ENCODE measurements around the gene OTOF.

DNA sequence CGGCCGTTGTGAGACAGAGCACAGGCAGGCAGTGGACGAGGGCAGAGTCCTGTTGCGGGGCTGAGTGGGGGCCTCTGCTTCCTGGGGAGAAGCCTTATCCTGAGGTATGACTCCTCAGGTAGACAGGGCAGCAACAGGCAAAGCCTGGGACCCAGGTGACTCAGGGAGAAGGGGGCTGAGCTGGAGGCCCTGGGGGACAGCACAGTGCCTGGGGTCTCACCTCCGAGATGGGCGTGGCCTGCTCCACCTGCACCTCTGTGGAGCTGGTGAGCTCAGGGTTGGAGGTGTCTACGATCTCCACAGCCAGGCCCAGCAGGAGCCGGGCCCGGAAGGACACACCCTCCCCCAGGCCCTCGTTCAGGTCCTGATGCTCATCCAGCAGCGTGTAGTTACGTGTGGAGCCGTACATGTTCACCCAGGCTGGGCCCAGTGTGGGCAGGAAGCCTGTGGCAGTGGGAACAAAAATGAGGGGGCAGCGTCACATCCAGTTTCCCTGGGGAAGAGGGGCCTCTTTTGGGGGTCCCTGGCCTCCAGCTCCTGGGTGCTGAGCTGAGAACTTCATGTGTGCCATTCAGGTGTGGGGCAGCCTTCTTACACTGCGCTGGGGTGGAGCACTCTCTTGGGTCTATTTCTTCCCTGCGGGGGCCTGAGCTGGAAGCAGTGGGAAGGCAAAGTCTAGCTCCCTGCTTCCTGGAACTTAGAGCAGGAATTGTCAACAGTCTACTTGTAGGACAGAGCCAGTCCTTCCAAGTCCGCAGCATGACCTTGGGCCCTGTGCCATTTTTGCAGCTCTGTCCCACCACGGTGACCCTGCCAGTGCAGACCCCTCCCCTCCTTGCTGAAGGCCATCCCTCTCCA, 2.9 kb upstream of the OTOF start:
- no peak for TF ChIP-seq TAF1 (IDR thresholded peaks at IDR 0.05; ENCODE audit: borderline replicate concordance, insufficient read depth, low read length)
- TF ChIP-seq POLR2AphosphoS5 (IDR thresholded peaks at IDR 0.05; ENCODE audit: low read depth, low read length) = no peak
- TF ChIP-seq SIN3A (IDR thresholded peaks at IDR 0.05; ENCODE audit: borderline replicate concordance, insufficient read depth, low read length) = no peak
- TF ChIP-seq, protein P1, sequence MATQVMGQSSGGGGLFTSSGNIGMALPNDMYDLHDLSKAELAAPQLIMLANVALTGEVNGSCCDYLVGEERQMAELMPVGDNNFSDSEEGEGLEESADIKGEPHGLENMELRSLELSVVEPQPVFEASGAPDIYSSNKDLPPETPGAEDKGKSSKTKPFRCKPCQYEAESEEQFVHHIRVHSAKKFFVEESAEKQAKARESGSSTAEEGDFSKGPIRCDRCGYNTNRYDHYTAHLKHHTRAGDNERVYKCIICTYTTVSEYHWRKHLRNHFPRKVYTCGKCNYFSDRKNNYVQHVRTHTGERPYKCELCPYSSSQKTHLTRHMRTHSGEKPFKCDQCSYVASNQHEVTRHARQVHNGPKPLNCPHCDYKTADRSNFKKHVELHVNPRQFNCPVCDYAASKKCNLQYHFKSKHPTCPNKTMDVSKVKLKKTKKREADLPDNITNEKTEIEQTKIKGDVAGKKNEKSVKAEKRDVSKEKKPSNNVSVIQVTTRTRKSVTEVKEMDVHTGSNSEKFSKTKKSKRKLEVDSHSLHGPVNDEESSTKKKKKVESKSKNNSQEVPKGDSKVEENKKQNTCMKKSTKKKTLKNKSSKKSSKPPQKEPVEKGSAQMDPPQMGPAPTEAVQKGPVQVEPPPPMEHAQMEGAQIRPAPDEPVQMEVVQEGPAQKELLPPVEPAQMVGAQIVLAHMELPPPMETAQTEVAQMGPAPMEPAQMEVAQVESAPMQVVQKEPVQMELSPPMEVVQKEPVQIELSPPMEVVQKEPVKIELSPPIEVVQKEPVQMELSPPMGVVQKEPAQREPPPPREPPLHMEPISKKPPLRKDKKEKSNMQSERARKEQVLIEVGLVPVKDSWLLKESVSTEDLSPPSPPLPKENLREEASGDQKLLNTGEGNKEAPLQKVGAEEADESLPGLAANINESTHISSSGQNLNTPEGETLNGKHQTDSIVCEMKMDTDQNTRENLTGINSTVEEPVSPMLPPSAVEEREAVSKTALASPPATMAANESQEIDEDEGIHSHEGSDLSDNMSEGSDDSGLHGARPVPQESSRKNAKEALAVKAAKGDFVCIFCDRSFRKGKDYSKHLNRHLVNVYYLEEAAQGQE (IDR thresholded peaks at IDR 0.05; ENCODE audit: insufficient read depth in 1 of 2, low read depth in 2 of 2, low read length in 2 of 2) = no peak
- TF ChIP-seq FOXP2 (optimal IDR thresholded peaks at IDR 0.05; ENCODE audit: borderline replicate concordance, extremely low read depth, extremely low read length, insufficient read depth) = no peak

Measured in PFSK-1 (cell line).